ENCODE results near the gene SDC4. TPM values are rescaled to one million over a fixed set of nuclear protein-coding genes. Genes with fewer than 3 reads are reported as not detected.

The SDC4 gene
- polyA plus RNA-seq, 1 experiment: 147 TPM

GRCh38 chr20:45350217-45350616 lies 2.0 kb upstream of the SDC4 start:
- TF ChIP-seq, protein P1, sequence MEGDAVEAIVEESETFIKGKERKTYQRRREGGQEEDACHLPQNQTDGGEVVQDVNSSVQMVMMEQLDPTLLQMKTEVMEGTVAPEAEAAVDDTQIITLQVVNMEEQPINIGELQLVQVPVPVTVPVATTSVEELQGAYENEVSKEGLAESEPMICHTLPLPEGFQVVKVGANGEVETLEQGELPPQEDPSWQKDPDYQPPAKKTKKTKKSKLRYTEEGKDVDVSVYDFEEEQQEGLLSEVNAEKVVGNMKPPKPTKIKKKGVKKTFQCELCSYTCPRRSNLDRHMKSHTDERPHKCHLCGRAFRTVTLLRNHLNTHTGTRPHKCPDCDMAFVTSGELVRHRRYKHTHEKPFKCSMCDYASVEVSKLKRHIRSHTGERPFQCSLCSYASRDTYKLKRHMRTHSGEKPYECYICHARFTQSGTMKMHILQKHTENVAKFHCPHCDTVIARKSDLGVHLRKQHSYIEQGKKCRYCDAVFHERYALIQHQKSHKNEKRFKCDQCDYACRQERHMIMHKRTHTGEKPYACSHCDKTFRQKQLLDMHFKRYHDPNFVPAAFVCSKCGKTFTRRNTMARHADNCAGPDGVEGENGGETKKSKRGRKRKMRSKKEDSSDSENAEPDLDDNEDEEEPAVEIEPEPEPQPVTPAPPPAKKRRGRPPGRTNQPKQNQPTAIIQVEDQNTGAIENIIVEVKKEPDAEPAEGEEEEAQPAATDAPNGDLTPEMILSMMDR (IDR thresholded peaks at IDR 0.05; ENCODE audit: insufficient read depth, low read depth, low read length): no peak
- Histone ChIP-seq H3K4me3 (ENCODE audit: low read depth, low read length) (no peak overlapping the region), H3K36me3 (ENCODE audit: control insufficient read depth, insufficient read depth, low read length) (peaks cover 3% of the 10 kb centered on the region; the same call in 1 of the 2 replicates), H3K27me3 (ENCODE audit: control insufficient read depth, insufficient read depth, low read length) (no peaks in the 10 kb centered on the region)
- ChIA-PET POLR2A (no interaction called here), CTCF (no interaction called here)
- DNase-seq (ENCODE audit: low read depth): no peak

DNA sequence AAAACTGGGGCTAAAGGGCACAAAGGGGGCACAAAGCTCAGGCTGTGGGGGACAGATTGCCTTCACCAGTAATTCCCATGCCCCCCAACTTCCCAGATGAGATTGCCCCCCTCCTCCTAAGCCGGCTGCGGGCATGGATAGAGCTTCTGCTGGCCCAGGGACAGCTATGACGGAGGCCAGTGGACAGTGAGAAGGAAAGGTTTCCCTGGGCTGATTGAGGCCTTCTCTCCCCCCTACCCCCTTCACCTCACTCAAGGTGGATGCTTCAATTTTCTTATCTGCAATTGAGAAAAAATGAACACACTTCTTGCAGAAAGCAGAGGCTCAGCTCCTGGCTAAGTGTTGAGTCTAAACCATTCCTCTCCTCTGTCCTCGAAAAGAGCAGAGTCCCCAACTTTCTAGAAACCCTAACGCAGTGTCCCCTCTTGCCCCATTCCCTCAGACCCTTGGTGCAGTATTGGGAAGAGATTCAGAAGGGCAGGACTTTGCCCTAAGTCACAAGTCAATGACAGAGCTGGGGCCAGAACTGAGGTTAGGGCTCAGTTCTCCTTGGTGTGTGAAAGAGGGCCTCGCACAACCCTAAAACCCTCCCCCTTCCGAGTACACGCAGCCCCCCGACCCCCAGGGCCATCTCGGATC lies 808 bp downstream of the SDC4 start:
- Histone ChIP-seq H3K36me3 (ENCODE audit: control insufficient read depth, insufficient read depth, low read length) (peaks cover 3% of the 10 kb centered on the region; the same call in 1 of the 2 replicates), H3K27me3 (ENCODE audit: control insufficient read depth, insufficient read depth, low read length) (no peaks in the 10 kb centered on the region), H3K4me3 (ENCODE audit: low read depth, low read length) (peak overlapping the region; percentile 62)
- no peak for DNase-seq (ENCODE audit: low read depth)
- TF ChIP-seq, protein P1 (IDR thresholded peaks at IDR 0.05; ENCODE audit: insufficient read depth, low read depth, low read length): no peak
- CTCF ChIA-PET: interaction anchor here (0.8 to 2.7 kb wide), 6 partner anchors 15 to 276 kb away, joined by 3 to 12 read pairs (median 4); partner anchors contain the start of gene SYS1
- POLR2A ChIA-PET: interaction anchor here (0.6 to 2.5 kb wide), 2 partner anchors 10 to 432 kb away, joined by 3 to 8 read pairs; no protein-coding TSS in a partner anchor

- DNase-seq (ENCODE audit: low read depth): no peak
- CTCF ChIA-PET: interaction anchor here (0.8 to 2.7 kb wide), 6 partner anchors 16 to 276 kb away, joined by 3 to 12 read pairs (median 4); partner anchors contain the start of gene SYS1
- H3K4me3 ChIP-seq (ENCODE audit: low read depth, low read length): peak overlapping the region; percentile 62
- POLR2A ChIA-PET: interaction anchor here (2.5 kb wide), 1 partner anchor 10 kb away, joined by 8 read pairs; no protein-coding TSS in a partner anchor
- TF ChIP-seq, protein P1 (IDR thresholded peaks at IDR 0.05; ENCODE audit: insufficient read depth, low read depth, low read length): no peak
- no peaks in the 10 kb centered on the region for H3K27me3 ChIP-seq (ENCODE audit: control insufficient read depth, insufficient read depth, low read length)
- H3K36me3 ChIP-seq (ENCODE audit: control insufficient read depth, insufficient read depth, low read length): peaks cover 3% of the 10 kb centered on the region; the same call in 1 of the 2 replicates
Observed at GRCh38 chr20:45346851-45347250, 1.4 kb downstream of the SDC4 start.

DNA sequence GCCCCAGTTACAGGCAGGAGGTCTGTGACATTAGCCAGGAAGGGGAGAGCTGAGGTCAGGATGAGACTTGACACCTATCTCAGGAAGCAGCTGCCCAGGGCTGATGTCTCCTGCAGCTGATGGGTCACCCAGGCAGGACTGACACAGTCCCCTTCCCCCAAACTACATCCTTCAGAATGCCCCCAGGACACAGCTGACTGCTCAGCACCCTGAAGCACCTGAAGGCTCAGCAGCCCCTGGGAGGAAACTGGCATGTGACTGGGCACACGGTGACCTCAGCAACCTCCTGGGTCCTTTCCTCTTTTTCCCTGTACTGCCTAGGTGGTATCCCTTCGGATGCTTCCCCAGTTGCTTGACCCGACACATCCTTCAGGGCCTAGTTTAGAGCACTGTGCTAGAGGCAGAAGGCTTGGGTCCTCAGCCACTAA lies 1.9 kb downstream of the SDC4 start:
- Histone ChIP-seq H3K27me3 (ENCODE audit: control insufficient read depth, insufficient read depth, low read length) (no peaks in the 10 kb centered on the region), H3K36me3 (ENCODE audit: control insufficient read depth, insufficient read depth, low read length) (peaks cover 3% of the 10 kb centered on the region; the same call in 1 of the 2 replicates), H3K4me3 (ENCODE audit: low read depth, low read length) (peak overlapping the region; percentile 62)
- DNase-seq (ENCODE audit: low read depth): no peak
- CTCF ChIA-PET: interaction anchor here (1.2 to 2.7 kb wide), 6 partner anchors 17 to 275 kb away, joined by 3 to 12 read pairs (median 4); partner anchors contain the start of gene SYS1
- POLR2A ChIA-PET: interaction anchor here (2.5 kb wide), 1 partner anchor 9 kb away, joined by 8 read pairs; no protein-coding TSS in a partner anchor
- TF ChIP-seq, protein P1 (IDR thresholded peaks at IDR 0.05; ENCODE audit: insufficient read depth, low read depth, low read length): no peak
